Naive B cell (primary cell): ENCODE measurements around the gene ARHGAP24. TPM values are rescaled to one million over a fixed set of nuclear protein-coding genes. Genes with fewer than 3 reads are reported as not detected.
A peak's percentile ranks its signal among the peaks of the same experiment; 100 is the strongest.
"Not testable (repeated sequence)": the region's sequence is repeated elsewhere in the genome, so short reads cannot be mapped to it uniquely, and the experiment has no call there.

ENCODE experiments used
- ATAC-seq, 2 donors: fragments of 150-1000 bp; cut with Tn5 transposase; 2 replicates each; pipeline ENCODE4 v1.10.0; 2021; ENCODE audit warnings: low read depth in 2 of 2, mild to moderate bottlenecking in 2 of 2, moderate library complexity in 2 of 2
- DNase-seq: peaks from one replicate; pipeline ENCODE4 v3.0.0; 2022
- H3K27ac Mint-ChIP-seq, 6 donors: one replicate each; pipeline ENCODE4 v1.8.0; 2020 to 2022; ENCODE audit warnings: mild to moderate bottlenecking in 6 of 6, mixed read lengths in 6 of 6, moderate library complexity in 5 of 6, inconsistent platforms in 2 of 6
- H3K27me3 Mint-ChIP-seq, 3 donors: one replicate each; pipeline ENCODE4 v1.8.0; 2021 to 2022; ENCODE audit warnings: mixed read lengths in 3 of 3, mild to moderate bottlenecking in 1 of 3
- H3K36me3 Mint-ChIP-seq, 2 donors: one replicate each; pipeline ENCODE4 v1.8.0; 2020 to 2022; ENCODE audit warnings: mixed read lengths in 2 of 2, inconsistent platforms in 1 of 2, mild to moderate bottlenecking in 1 of 2
- H3K4me1 Mint-ChIP-seq, 3 donors: one replicate each; pipeline ENCODE4 v1.8.0; 2020 to 2022; ENCODE audit warnings: mixed read lengths in 3 of 3, inconsistent platforms in 1 of 3, mild to moderate bottlenecking in 1 of 3, moderate library complexity in 1 of 3
- H3K4me3 Mint-ChIP-seq, 8 donors: one replicate each; pipeline ENCODE4 v1.8.0; 2020 to 2022; ENCODE audit warnings: mild to moderate bottlenecking in 8 of 8, mixed read lengths in 8 of 8, moderate library complexity in 8 of 8, inconsistent platforms in 2 of 8
- H3K9me3 Mint-ChIP-seq, 7 donors: one replicate each; pipeline ENCODE4 v1.8.0; 2020 to 2022; ENCODE audit warnings: mixed read lengths in 7 of 7, mild to moderate bottlenecking in 5 of 7, inconsistent platforms in 2 of 7, moderate library complexity in 1 of 7
- polyA plus RNA-seq, 6 donors: library from polyadenylated mRNA; unstranded; fragments of 300-500 nt; fragmentation: Illumina TruSeq; gene quantifications; one replicate each; pipeline ENCODE4 v1.2.3, GENCODE V29; 2021; ENCODE audit warnings: low read depth in 6 of 6

The ARHGAP24 gene
- polyA plus RNA-seq, 6 donors from 2014 or later: 32.0 to 136 (median 109) TPM

- H3K27ac Mint-ChIP-seq: peak overlapping the region in 3 of 6 donors; percentile 11 to 72 (median 15)
- H3K9me3 Mint-ChIP-seq: peaks cover 0 to 4% (median 0%) of the 10 kb centered on the region in 7 donors
- ATAC-seq (no peak), DNase-seq (no peak)
- no peak overlapping the region for H3K4me3 Mint-ChIP-seq
- no peaks in the 10 kb centered on the region for H3K27me3 Mint-ChIP-seq
- H3K36me3 Mint-ChIP-seq: peaks cover 7 to 24% of the 10 kb centered on the region in 2 donors
- H3K4me1 Mint-ChIP-seq: peaks cover 0 to 14% (median 4%) of the 10 kb centered on the region in 3 donors
These were observed 465.2 kb downstream of the ARHGAP24 start for GRCh38 chr4:85940151-85940550.

- Mint-ChIP-seq H3K4me3 (no peak overlapping the region), H3K4me1 (peaks cover 0 to 12% (median 8%) of the 10 kb centered on the region in 3 donors), H3K36me3 (peaks cover 0 to 24% of the 10 kb centered on the region in 2 donors), H3K9me3 (peaks cover 0 to 4% (median 0%) of the 10 kb centered on the region in 7 donors), H3K27ac (peak overlapping the region in 1 of 6 donors; percentile 12), H3K27me3 (no peaks in the 10 kb centered on the region)
- ATAC-seq: no peak
- DNase-seq: no peak
These were observed 467.2 kb downstream of the ARHGAP24 start for GRCh38 chr4:85942107-85942506.

- H3K27me3 Mint-ChIP-seq: no peaks in the 10 kb centered on the region
- DNase-seq (no peak), ATAC-seq (no peak)
- peak overlapping the region in 1 of 6 donors; percentile 88 for H3K27ac Mint-ChIP-seq
- peaks cover 0 to 4% (median 0%) of the 10 kb centered on the region in 7 donors for H3K9me3 Mint-ChIP-seq
- H3K4me1 Mint-ChIP-seq: peaks cover 0 to 8% (median 4%) of the 10 kb centered on the region in 3 donors
- peaks cover 8 to 43% of the 10 kb centered on the region in 2 donors for H3K36me3 Mint-ChIP-seq
- H3K4me3 Mint-ChIP-seq: no peak overlapping the region
These were observed 471.9 kb downstream of the ARHGAP24 start for GRCh38 chr4:85946821-85947220.

- peak overlapping the region in 1 of 6 donors; percentile 11 for H3K27ac Mint-ChIP-seq
- no peaks in the 10 kb centered on the region for H3K27me3 Mint-ChIP-seq
- ATAC-seq (no peak), DNase-seq (no peak)
- no peaks in the 10 kb centered on the region for H3K9me3 Mint-ChIP-seq
- H3K4me1 Mint-ChIP-seq: peaks cover 0 to 21% (median 11%) of the 10 kb centered on the region in 3 donors
- no peak overlapping the region for H3K4me3 Mint-ChIP-seq
- peaks cover 36 to 46% of the 10 kb centered on the region in 2 donors for H3K36me3 Mint-ChIP-seq
These were observed 476.1 kb downstream of the ARHGAP24 start for GRCh38 chr4:85951099-85951498.

GRCh38 chr4:85952528-85952927 lies 477.6 kb downstream of the ARHGAP24 start:
- no peak for ATAC-seq
- Mint-ChIP-seq H3K4me1 (peaks cover 0 to 18% (median 7%) of the 10 kb centered on the region in 3 donors), H3K4me3 (no peak overlapping the region), H3K36me3 (peaks cover 33 to 37% of the 10 kb centered on the region in 2 donors), H3K9me3 (no peaks in the 10 kb centered on the region), H3K27me3 (no peaks in the 10 kb centered on the region), H3K27ac (no peak overlapping the region)
- no peak for DNase-seq

- DNase-seq (no peak), ATAC-seq (no peak)
- Mint-ChIP-seq H3K36me3 (peaks cover 32 to 37% of the 10 kb centered on the region in 2 donors), H3K4me1 (peaks cover 0 to 18% (median 7%) of the 10 kb centered on the region in 3 donors), H3K27ac (peak overlapping the region in 2 of 6 donors; percentile 26 to 89), H3K27me3 (no peaks in the 10 kb centered on the region), H3K9me3 (no peaks in the 10 kb centered on the region), H3K4me3 (no peak overlapping the region)
These were observed 478.2 kb downstream of the ARHGAP24 start for GRCh38 chr4:85952972-85953650.

- peaks cover 32 to 37% of the 10 kb centered on the region in 2 donors for H3K36me3 Mint-ChIP-seq
- H3K27me3 Mint-ChIP-seq: no peaks in the 10 kb centered on the region
- H3K4me1 Mint-ChIP-seq: peaks cover 0 to 18% (median 7%) of the 10 kb centered on the region in 3 donors
- no peaks in the 10 kb centered on the region for H3K9me3 Mint-ChIP-seq
- peak overlapping the region in 2 of 6 donors; percentile 56 to 89 for H3K27ac Mint-ChIP-seq
- peak overlapping the region in 1 of 8 donors; percentile 54 for H3K4me3 Mint-ChIP-seq
- DNase-seq (no peak), ATAC-seq (no peak)
These were observed 478.7 kb downstream of the ARHGAP24 start for GRCh38 chr4:85953651-85954018.

- DNase-seq (no peak), ATAC-seq (no peak)
- Mint-ChIP-seq H3K27ac (peak overlapping the region in 3 of 6 donors; percentile 10 to 75 (median 43)), H3K4me1 (peaks cover 0 to 18% (median 7%) of the 10 kb centered on the region in 3 donors), H3K4me3 (no peak overlapping the region), H3K27me3 (no peaks in the 10 kb centered on the region), H3K9me3 (no peaks in the 10 kb centered on the region), H3K36me3 (peaks cover 20 to 29% of the 10 kb centered on the region in 2 donors)
These were observed 480.8 kb downstream of the ARHGAP24 start for GRCh38 chr4:85955620-85956292.

GRCh38 chr4:85956293-85956945 lies 481.5 kb downstream of the ARHGAP24 start:
- ATAC-seq: no peak
- Mint-ChIP-seq H3K4me1 (peaks cover 0 to 18% (median 7%) of the 10 kb centered on the region in 3 donors), H3K4me3 (no peak overlapping the region), H3K36me3 (peaks cover 15 to 29% of the 10 kb centered on the region in 2 donors), H3K27ac (peak overlapping the region in 3 of 6 donors; percentile 15 to 78 (median 75)), H3K27me3 (no peaks in the 10 kb centered on the region), H3K9me3 (no peaks in the 10 kb centered on the region)
- DNase-seq: no peak

GRCh38 chr4:85961887-85962286 lies 486.9 kb downstream of the ARHGAP24 start:
- Mint-ChIP-seq H3K4me3 (no peak overlapping the region), H3K27me3 (no peaks in the 10 kb centered on the region), H3K4me1 (peaks cover 0 to 15% (median 12%) of the 10 kb centered on the region in 3 donors), H3K36me3 (peaks cover 16 to 17% of the 10 kb centered on the region in 2 donors), H3K9me3 (peaks cover 0 to 14% (median 10%) of the 10 kb centered on the region in 7 donors), H3K27ac (peak overlapping the region in 1 of 6 donors; percentile 75)
- DNase-seq (no peak), ATAC-seq (no peak)

- ATAC-seq (no peak), DNase-seq (no peak)
- H3K36me3 Mint-ChIP-seq: peaks cover 16 to 17% of the 10 kb centered on the region in 2 donors
- H3K4me3 Mint-ChIP-seq: no peak overlapping the region
- H3K27ac Mint-ChIP-seq: no peak overlapping the region
- peaks cover 0 to 19% (median 19%) of the 10 kb centered on the region in 3 donors for H3K4me1 Mint-ChIP-seq
- H3K9me3 Mint-ChIP-seq: peaks cover 0 to 14% (median 10%) of the 10 kb centered on the region in 7 donors
- H3K27me3 Mint-ChIP-seq: no peaks in the 10 kb centered on the region
These were observed 488.3 kb downstream of the ARHGAP24 start for GRCh38 chr4:85963231-85963630.

- DNase-seq (no peak), ATAC-seq (no peak)
- Mint-ChIP-seq H3K4me1 (peaks cover 0 to 21% (median 21%) of the 10 kb centered on the region in 3 donors), H3K36me3 (peaks cover 16 to 17% of the 10 kb centered on the region in 2 donors), H3K9me3 (peaks cover 0 to 14% (median 10%) of the 10 kb centered on the region in 7 donors), H3K27ac (no peak overlapping the region), H3K27me3 (no peaks in the 10 kb centered on the region), H3K4me3 (peak overlapping the region in 1 of 8 donors; percentile 25)
These were observed 489.3 kb downstream of the ARHGAP24 start for GRCh38 chr4:85964298-85964697.

- Mint-ChIP-seq H3K36me3 (peaks cover 16 to 17% of the 10 kb centered on the region in 2 donors), H3K4me1 (peaks cover 0 to 21% (median 21%) of the 10 kb centered on the region in 3 donors), H3K27ac (peak overlapping the region in 3 of 6 donors; percentile 11 to 58 (median 36)), H3K9me3 (peaks cover 0 to 14% (median 10%) of the 10 kb centered on the region in 7 donors)
- not testable (repeated sequence) for H3K4me3 Mint-ChIP-seq, ATAC-seq, DNase-seq, H3K27me3 Mint-ChIP-seq
These were observed 490.1 kb downstream of the ARHGAP24 start for GRCh38 chr4:85965017-85965416.
